ENCODE data around the gene EEF1AKMT1.

DNA sequence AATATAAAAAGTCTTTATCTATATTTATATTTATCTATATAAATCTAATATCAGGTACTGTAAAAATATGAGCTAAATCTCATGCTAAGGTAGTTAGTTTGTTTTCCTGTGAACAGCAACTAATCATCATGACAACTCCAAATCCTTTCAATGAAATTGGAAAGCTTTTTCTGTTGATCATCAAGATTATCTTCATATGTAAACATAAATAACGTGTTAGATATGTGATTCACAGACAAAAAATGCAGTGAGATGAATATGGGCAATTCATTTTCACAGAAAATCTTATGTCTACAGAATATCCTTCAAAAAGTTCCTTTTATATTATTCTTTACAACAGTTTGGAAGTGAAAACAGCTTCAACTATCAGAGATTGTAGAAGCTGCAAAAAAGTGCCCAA lies 41.7 kb upstream of the EEF1AKMT1 start:
- TF ChIP-seq EZH2 (IDR thresholded peaks at IDR 0.05; ENCODE audit: insufficient read depth, poor library complexity, severe bottlenecking) (no peak), EZH2phosphoT487 (IDR thresholded peaks at IDR 0.05; ENCODE audit: insufficient read depth, low read depth) (no peak)
